Progenitor cell of endocrine pancreas (in vitro differentiated cells): ENCODE results near the gene GPR137B. TPM values are rescaled to one million over a fixed set of nuclear protein-coding genes. Genes with fewer than 3 reads are reported as not detected.
"Not testable (repeated sequence)": the region's sequence is repeated elsewhere in the genome, so short reads cannot be mapped to it uniquely, and the experiment has no call there.

ENCODE experiments used
- DNase-seq: peaks from one replicate; pipeline ENCODE4 v3.0.0; 2021; ENCODE audit warnings: low spot score; ENCODE audit not compliant: unreplicated experiment
- H3K27ac Mint-ChIP-seq: 2 replicates; pipeline ENCODE4 v1.8.0; 2021; ENCODE audit warnings: mild to moderate bottlenecking, moderate library complexity, mixed read lengths
- H3K27me3 Mint-ChIP-seq: 2 replicates; pipeline ENCODE4 v1.8.0; 2021; ENCODE audit warnings: mixed read lengths
- H3K36me3 Mint-ChIP-seq: 2 replicates; pipeline ENCODE4 v1.8.0; 2022; ENCODE audit warnings: mixed read lengths; ENCODE audit not compliant: insufficient read depth
- H3K4me1 Mint-ChIP-seq: 2 replicates; pipeline ENCODE4 v1.8.0; 2021; ENCODE audit warnings: low read depth, mixed read lengths
- H3K4me3 Mint-ChIP-seq: 2 replicates; pipeline ENCODE4 v1.8.0; 2021; ENCODE audit warnings: low read depth, mild to moderate bottlenecking, moderate library complexity, mixed read lengths
- H3K9me3 Mint-ChIP-seq: 2 replicates; pipeline ENCODE4 v1.8.0; 2021; ENCODE audit warnings: low read depth, mixed read lengths
- CTCF ChIP-seq: fragments of 200-600 bp; sonication (generic); IDR thresholded peaks from one replicate; pipeline ENCODE4 v1.5.0; 2021; ENCODE audit warnings: antibody characterized with exemption, mild to moderate bottlenecking; ENCODE audit not compliant: unreplicated experiment
- total RNA-seq: library from RNA; stranded (reverse); gene quantifications from 2 replicates; pipeline ENCODE4 v1.2.1, GENCODE V29; 2021

Gene GPR137B
- total RNA-seq, 1 donor from 2014 or later = 6.9 TPM

DNA sequence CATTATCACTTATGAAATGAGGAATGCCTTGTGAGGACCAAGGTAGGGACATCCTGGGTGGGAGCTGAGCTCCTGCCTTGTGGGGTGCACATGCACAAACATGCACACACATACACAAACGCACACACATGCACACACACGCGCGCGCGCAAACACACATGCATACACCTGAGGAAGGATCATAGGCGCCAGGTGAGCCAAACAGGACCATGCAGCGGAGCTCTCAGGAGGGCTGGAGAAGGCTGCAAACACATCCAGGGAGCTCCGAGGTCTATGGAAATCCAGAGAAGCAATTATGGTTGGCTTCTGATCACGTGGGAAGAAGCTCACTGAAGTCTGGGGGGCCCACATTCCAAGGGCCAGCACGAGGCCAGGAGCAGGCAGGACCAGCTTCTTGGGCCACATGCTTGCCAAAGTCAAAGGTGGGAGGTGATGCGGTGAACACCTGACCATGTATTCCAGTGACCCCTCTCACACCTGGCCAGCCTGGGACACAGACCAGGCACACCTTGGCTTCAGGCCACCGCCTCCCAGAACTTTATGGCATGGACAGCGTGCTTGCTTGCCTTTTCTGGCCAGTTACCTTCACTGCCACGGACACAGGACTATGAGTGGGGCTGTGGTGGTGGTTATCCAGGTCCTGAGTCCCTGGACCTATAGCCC lies 13.6 kb downstream of the GPR137B start:
- no peaks in the 10 kb centered on the region for H3K27me3 Mint-ChIP-seq
- no peaks in the 10 kb centered on the region for H3K36me3 Mint-ChIP-seq
- peaks cover 3% of the 10 kb centered on the region for H3K4me1 Mint-ChIP-seq
- no peaks in the 10 kb centered on the region for H3K9me3 Mint-ChIP-seq
- no peak overlapping the region for H3K4me3 Mint-ChIP-seq
- no peak overlapping the region for H3K27ac Mint-ChIP-seq
- no peak for TF ChIP-seq CTCF
- DNase-seq = no peak

DNA sequence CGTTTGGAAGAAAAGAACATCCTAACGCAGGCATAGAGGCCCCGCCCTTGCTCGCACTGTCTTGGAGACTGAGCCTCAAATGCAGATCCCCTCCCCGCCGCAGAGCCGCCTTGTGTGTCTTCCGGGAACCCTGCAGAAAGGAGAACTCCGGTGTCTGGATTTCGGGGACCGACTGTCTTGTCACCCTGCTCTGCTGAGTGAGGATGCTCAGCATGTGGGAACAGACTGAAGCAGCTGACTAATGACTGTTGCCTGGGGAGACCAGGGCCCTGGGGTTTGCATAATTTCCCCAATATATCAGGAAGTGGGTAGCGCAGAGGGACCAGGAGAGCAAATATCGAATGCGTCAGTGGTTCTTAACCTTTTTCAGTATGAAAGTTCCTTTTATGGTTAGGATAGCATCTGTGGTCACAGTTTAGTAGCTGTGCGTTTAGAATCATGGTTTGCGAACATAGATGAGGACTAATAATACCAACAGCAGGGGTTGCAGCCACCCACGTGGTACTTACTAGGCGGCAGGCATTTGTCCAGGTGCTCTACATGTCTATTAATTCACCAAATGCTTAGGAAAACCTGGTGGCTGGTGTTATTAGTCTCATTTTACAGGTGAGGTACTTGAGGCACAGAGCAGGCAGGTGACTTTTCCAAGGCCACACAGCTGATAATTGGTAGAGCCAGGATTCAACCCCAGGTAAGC lies 14.3 kb downstream of the GPR137B start:
- peaks cover 6% of the 10 kb centered on the region for H3K9me3 Mint-ChIP-seq
- no peak for TF ChIP-seq CTCF
- DNase-seq = no peak
- H3K27ac Mint-ChIP-seq = no peak overlapping the region
- no peak overlapping the region for H3K4me3 Mint-ChIP-seq
- peaks cover 5% of the 10 kb centered on the region for H3K36me3 Mint-ChIP-seq
- peaks cover 3% of the 10 kb centered on the region for H3K4me1 Mint-ChIP-seq
- no peaks in the 10 kb centered on the region for H3K27me3 Mint-ChIP-seq

- H3K27me3 Mint-ChIP-seq, H3K27ac Mint-ChIP-seq, DNase-seq, H3K4me3 Mint-ChIP-seq, H3K4me1 Mint-ChIP-seq, H3K36me3 Mint-ChIP-seq: not testable (repeated sequence)
- H3K9me3 Mint-ChIP-seq = peaks cover 11% of the 10 kb centered on the region
Observed at GRCh38 chr1:236158072-236158471, 15.7 kb downstream of the GPR137B start.

DNA sequence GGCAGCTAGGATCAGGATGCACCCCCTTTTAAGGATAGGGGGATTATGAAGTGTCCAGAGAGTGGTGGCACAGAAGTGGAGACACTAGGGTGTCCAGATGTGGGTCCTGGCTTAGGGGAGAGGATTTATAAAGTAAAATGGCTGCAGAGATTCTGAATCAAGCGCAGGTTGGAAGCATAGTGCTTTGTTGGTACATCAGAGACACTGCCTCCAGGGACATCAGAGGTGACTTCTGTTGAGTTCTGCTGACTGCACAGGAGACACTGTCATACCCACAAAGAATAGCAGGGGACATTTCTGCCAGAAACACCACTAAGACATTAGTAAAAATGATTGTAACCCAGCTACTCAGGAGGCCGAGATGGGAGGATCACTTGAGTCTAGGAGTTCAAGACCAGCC lies 16.4 kb downstream of the GPR137B start:
- Mint-ChIP-seq H3K9me3 (peaks cover 11% of the 10 kb centered on the region), H3K27me3 (no peaks in the 10 kb centered on the region), H3K4me3 (no peak overlapping the region), H3K27ac (no peak overlapping the region), H3K4me1 (peaks cover 5% of the 10 kb centered on the region), H3K36me3 (peaks cover 13% of the 10 kb centered on the region)
- no peak for TF ChIP-seq CTCF
- no peak for DNase-seq

GRCh38 chr1:236159704-236160539 lies 17.6 kb downstream of the GPR137B start:
- Mint-ChIP-seq H3K9me3 (peaks cover 11% of the 10 kb centered on the region), H3K4me1 (peaks cover 5% of the 10 kb centered on the region), H3K27me3 (no peaks in the 10 kb centered on the region), H3K36me3 (peaks cover 15% of the 10 kb centered on the region), H3K27ac (peak overlapping the region; percentile 72), H3K4me3 (no peak overlapping the region)
- no peak for DNase-seq
- TF ChIP-seq CTCF = no peak
